ENCODE results near the gene MPRIP.

MPRIP gene

GRCh38 chr17:17206124-17206912 lies 164.1 kb downstream of the MPRIP start, which contains the start of gene PLD6:
TSS of gene PLD6 (minus strand) at chr17:17206333. CDS start at chr17:17206286, 47 bp downstream.
- peak; percentile 85 for DNase-seq (ENCODE audit: low spot score)

GRCh38 chr17:17206913-17207335 lies 164.7 kb downstream of the MPRIP start:
- no peak for DNase-seq (ENCODE audit: low spot score)

GRCh38 chr17:17207998-17208397 lies 165.7 kb downstream of the MPRIP start:
- no peak for DNase-seq (ENCODE audit: low spot score)

GRCh38 chr17:17213775-17214174 lies 171.5 kb downstream of the MPRIP start:
- no peak for DNase-seq (ENCODE audit: low spot score)

- no peak for DNase-seq (ENCODE audit: low spot score)
Measured at GRCh38 chr17:17214646-17215436, 172.6 kb downstream of the MPRIP start.

- DNase-seq (ENCODE audit: low spot score) = no peak
Measured at GRCh38 chr17:17215575-17215974, 173.3 kb downstream of the MPRIP start.

- DNase-seq (ENCODE audit: low spot score) = no peak
Measured at GRCh38 chr17:17216236-17216635, 174.0 kb downstream of the MPRIP start.

GRCh38 chr17:17216776-17217175 lies 174.5 kb downstream of the MPRIP start:
- DNase-seq (ENCODE audit: low spot score) = peak; percentile 54

- DNase-seq (ENCODE audit: low spot score) = no peak
Measured at GRCh38 chr17:17217995-17218394, 175.7 kb downstream of the MPRIP start.

- DNase-seq (ENCODE audit: low spot score) = no peak
Measured at GRCh38 chr17:17220529-17220928, 178.3 kb downstream of the MPRIP start.

GRCh38 chr17:17221329-17221728 lies 179.1 kb downstream of the MPRIP start:
- no peak for DNase-seq (ENCODE audit: low spot score)

GRCh38 chr17:17223736-17224135 lies 181.5 kb downstream of the MPRIP start:
- DNase-seq (ENCODE audit: low spot score) = no peak

GRCh38 chr17:17224137-17224536 lies 181.9 kb downstream of the MPRIP start:
- no peak for DNase-seq (ENCODE audit: low spot score)

GRCh38 chr17:17225901-17226300 lies 183.6 kb downstream of the MPRIP start:
- DNase-seq (ENCODE audit: low spot score) = no peak

- no peak for DNase-seq (ENCODE audit: low spot score)
Measured at GRCh38 chr17:17226451-17227265, 184.4 kb downstream of the MPRIP start.

GRCh38 chr17:17227608-17228520 lies 185.6 kb downstream of the MPRIP start:
- no peak for DNase-seq (ENCODE audit: low spot score)

- no peak for DNase-seq (ENCODE audit: low spot score)
Measured at GRCh38 chr17:17228521-17229279, 186.4 kb downstream of the MPRIP start.

- DNase-seq (ENCODE audit: low spot score) = no peak
Measured at GRCh38 chr17:17229416-17230384, 187.4 kb downstream of the MPRIP start.

GRCh38 chr17:17231621-17232302 lies 189.5 kb downstream of the MPRIP start:
- no peak for DNase-seq (ENCODE audit: low spot score)
